NCI-H510A (cell line): ENCODE data around the gene IPO9.
A peak's percentile ranks its signal among the peaks of the same experiment; 100 is the strongest.

Experiments
- DNase-seq: peaks from one replicate; lab custom pipeline; 2025; lab: John Stamatoyannopoulos, UW

The IPO9 gene

DNA sequence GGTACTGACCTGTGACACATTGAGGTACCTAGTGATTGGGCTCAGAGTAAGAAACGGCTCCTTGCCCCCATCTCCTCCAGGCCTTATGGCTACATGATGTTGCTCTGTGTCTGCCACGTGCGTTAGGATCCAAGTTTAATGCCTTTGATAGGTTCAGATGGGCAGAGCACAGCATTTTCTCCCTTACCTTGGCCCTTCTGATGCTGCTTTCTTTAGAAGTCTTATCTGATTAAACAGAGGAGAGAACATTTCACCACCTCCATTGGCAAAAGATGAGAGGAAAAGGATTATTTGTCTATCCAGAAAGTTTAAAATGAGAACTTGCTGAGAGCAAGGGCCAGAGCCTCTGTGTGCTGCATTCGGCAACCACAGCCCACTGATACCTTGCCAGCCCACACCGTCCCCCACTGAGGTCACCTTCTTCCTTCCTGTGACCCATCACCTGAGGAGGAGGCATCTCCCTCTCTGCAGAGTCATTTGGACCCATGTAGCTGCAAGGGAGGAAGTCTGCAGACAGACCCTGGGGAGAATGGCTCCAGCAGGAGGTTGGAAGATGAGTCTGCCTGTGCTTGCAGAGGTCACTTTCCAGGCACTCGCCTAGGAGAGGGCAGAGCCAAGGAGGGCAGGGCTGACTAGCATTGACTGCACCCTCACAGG is 76.4 kb downstream of the IPO9 start:
- DNase-seq = no peak

DNA sequence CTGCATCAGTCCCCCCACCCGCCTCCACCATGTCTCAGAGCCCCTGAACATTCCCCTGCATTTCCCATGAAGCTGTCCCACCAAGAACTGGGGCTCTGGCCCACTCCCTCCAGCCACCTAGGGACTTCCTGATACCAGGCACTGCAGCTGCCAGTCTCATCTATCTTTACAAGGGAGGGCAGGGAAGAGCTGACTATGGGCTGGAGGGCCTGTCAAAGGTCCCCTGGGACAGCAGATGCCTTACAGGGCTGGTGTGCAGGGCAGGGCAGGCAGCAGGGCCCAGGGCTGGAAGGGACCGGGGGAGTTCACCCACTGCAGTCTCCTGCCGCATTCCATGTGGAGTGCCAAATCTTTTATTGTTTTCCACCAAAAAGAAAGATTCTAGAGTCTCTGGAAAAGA is 77.4 kb downstream of the IPO9 start:
- no peak for DNase-seq

DNA sequence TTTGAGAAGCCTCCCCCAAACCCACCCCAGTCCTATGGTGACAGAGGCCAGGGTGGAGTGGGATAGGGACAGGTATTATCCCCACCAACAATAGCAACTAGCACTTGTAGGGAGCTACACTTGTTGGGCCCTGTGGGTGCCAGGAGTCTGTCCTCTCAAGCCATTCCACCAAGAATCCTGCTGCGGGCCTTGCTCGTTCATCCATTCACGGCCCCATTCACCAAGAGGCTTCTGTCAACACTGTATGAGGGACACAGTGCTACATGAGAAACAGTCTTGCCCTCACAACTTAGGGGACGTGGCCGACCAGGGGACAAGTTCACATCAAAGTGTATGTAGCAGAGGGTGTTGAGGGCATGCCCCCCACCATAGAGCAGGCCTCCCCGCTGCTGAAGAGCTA is 78.7 kb downstream of the IPO9 start:
- no peak for DNase-seq

- no peak for DNase-seq
These were observed 83.0 kb downstream of the IPO9 start for GRCh38 chr1:201911826-201912571.

- no peak for DNase-seq
These were observed 83.9 kb downstream of the IPO9 start for GRCh38 chr1:201912832-201913231.

DNA sequence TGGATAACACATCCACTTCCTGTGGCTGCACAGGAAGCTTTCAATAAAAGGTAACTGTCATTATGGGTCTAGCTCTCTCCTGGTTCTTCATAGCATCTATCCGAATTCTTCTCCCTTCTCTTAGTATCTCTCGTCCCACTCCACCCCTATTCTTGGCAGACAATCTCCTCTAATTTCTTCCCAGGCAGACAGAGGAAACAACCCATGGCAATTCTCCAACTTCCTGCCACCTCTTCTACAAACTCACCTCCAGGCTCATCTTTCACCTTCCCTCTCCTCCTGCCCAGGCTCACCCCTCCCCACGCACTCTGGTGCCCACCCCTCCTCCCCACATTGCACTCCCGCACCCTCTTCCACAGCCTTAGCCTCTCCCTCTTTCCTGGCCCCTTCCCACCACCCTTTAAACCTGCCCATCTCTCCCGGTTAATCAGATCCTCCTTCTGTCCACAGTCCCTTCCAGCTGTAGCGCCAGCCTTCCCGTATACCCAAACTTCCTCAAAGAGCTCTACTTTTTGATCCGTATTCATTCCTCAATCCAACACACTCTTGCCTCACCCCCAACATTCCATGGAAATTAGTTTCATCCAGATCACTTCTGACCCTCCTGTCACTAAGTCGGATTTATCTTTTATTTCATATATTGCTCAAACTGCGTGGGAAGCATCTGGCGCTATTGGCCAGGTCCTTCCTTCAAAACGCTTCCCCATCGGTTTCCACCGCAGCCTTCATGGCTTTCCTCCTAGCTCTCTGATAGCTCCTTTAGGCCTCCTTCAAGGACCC is 85.7 kb downstream of the IPO9 start:
- no peak for DNase-seq

- DNase-seq = peak; percentile 23
These were observed 87.8 kb downstream of the IPO9 start for GRCh38 chr1:201916649-201917249.

DNA sequence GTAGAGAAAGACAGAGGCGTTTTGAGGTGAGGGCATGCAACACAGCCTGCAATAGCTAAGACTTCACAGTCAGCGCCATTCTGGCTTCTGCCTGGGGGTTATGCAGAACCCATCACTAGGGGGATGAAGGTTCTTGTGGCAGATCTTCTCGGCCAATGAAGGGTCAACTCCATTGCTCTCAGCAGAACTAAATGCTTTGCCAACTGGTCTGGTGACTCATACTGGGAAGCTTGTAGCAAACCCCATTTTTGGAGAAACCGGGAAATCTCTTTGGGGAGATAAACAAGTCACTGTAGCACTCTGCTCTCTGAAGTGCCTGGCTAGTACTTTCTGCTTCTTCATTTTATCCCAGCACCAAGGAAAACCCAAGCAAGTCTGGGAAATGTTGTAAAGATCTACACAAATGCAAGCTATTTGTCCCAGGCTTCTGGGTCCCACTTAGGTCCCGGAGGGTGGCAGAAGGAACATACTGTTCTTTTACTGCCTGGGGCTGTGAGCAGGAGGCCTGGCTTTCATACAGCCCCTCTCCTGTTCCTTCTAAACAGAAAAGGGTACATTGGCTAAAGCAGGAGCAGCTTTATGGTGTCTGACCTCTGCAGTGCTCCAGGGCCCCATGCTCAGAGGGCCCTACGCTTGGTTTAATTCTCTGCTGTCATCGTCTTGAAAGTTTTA is 88.5 kb downstream of the IPO9 start:
- DNase-seq = no peak

- DNase-seq = no peak
These were observed 89.4 kb downstream of the IPO9 start for GRCh38 chr1:201918343-201918742.

DNA sequence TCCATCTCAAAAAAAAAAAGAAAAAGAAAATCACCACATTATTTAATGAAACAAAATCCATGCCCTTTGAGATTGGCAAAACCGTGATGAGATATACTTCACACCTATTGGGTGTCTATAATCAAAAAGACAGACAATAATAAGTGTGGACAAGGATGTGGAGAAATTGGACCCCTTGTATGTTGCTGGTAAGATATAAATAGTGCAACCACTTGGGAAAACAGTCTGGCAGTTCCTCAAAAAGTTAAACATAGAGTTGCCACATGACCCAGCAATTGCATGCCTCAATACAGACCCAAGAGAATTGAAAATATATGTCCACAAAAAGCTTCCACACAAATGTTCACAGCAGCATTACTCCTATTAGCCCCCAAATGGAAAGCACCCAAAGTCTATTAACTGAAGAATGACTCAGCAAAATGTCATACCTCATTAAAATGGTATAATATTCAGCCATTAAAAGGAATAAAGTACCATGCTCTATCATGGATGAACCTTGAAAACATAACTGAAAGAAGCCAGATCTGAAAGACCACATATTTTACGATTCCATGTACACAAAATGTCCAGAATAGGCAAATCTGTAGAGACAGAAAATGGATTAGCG is 93.1 kb downstream of the IPO9 start:
- DNase-seq = no peak

- no peak for DNase-seq
These were observed 96.3 kb downstream of the IPO9 start for GRCh38 chr1:201925301-201925567.

DNA sequence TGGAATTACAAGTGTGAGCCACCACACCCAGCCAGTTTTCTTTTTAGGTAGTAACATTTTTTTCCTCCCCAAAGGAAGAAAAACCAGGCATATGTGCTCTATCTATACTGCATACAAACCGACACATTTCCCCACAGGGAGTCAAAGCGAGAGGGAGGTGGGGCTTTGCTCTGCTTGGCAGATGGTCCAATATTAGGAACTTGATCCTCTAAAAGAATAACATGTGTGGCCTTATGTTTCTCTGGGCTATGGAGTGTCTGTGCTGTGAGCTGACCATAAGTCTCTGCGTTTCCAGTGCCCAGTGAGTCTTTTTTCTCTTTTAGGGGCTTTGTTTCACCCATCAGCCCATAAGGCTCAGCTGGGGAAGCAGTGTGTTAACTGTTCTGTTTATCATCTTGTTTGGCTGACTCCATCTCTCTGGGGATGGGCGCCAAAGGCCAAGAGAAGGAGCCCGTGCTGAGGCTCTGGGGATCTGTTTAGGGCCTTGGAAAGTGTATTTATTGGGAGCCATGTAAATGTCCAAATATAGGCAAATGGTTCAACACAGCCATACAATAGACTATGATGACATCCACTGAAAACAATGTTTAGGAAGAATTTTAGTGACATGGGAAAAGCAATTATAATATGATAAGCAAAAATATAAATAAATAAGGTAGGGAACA is 97.2 kb downstream of the IPO9 start:
- DNase-seq = no peak

DNA sequence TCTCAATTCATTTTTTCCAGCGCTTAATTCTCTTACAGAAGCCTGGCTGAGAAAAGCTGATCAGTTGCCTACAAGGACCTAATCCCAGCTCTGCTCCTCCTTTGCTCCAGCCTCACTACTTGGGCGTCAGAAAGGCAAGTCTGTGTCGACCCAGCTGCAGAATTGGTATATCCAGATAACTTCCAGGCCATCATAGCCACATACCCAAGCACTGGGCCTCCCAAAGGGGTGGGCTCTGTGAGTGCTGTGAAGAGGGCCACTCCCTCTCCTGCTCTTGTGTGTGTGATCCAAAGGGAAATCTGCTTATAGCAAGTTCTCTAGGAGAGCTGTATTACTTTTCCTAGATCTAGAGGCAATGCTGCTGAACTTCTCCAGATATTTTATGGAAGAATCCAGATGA is 99.3 kb downstream of the IPO9 start:
- DNase-seq = no peak

DNA sequence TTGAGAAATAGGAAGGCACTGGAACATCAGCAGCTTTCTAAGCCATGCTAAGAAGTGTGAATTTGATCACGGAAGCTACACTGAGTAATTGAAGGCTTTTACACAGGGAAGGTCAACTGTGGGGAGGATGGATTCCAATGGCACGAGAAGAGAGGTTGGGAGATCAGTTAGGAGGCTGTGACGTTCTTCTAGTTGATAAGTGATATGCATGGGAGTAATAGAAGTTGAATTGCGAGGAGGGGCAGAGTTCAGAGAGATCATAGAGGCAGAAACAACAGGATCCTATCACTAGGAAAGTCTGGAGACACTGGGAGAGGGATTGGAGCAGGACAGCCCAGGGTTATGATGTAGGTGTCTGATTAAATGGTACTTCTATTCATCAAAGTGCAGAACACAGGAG is 101.2 kb downstream of the IPO9 start:
- no peak for DNase-seq

DNA sequence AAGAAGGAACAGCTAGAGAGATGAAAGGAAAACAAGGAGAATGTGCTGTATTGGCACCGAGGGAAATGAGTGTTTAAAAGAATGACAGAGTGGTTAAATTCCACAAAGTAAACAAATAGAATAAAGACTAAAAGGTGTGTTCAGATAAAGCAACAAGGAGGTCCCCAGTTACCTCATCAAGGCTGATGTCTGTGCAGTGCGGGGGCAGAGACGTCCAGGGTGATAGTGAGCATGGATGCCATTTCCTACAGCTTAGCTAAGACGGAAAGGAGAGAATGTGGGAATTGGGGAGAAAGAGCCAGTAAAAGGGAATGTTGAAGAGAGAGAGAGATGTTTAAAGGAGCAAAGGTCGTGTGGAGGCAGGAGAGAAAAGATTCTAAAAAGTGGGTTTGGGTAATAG is 101.8 kb downstream of the IPO9 start:
- DNase-seq = no peak
